GM19438 (cell line): ENCODE results near the gene GYS1.
"Not testable (repeated sequence)": the region's sequence is repeated elsewhere in the genome, so short reads cannot be mapped to it uniquely, and the experiment has no call there.

Experiments used
- ATAC-seq: cut with Tn5 transposase; IDR thresholded peaks from one replicate; pipeline ENCODE4 v1.9.1; 2021; ENCODE audit warnings: low read depth; ENCODE audit not compliant: unreplicated experiment

GYS1 gene

GRCh38 chr19:49018388-49019241 is 25.5 kb upstream of the GYS1 start:
- ATAC-seq: not testable (repeated sequence)

- no peak for ATAC-seq
These were observed 24.7 kb upstream of the GYS1 start for GRCh38 chr19:49017666-49018351.

GRCh38 chr19:49017041-49017665 is 24.0 kb upstream of the GYS1 start, which contains the start of gene LHB:
LHB (minus strand) TSS chr19:49017091; CDS start chr19:49017081, 10 bp downstream.
- ATAC-seq: no peak

- ATAC-seq: no peak
These were observed 23.1 kb upstream of the GYS1 start for GRCh38 chr19:49016067-49016839.

- no peak for ATAC-seq
These were observed 21.8 kb upstream of the GYS1 start for GRCh38 chr19:49014870-49015255.

- no peak for ATAC-seq
These were observed 21.2 kb upstream of the GYS1 start for GRCh38 chr19:49014123-49014869.

GRCh38 chr19:49011194-49011593 is 18.1 kb upstream of the GYS1 start:
- ATAC-seq: no peak

- no peak for ATAC-seq
These were observed 17.3 kb upstream of the GYS1 start for GRCh38 chr19:49010453-49010852.

- no peak for ATAC-seq
These were observed 16.7 kb upstream of the GYS1 start for GRCh38 chr19:49009828-49010227.

- no peak for ATAC-seq
These were observed 13.8 kb upstream of the GYS1 start for GRCh38 chr19:49006905-49007304.

GRCh38 chr19:49004964-49005614 is 12.0 kb upstream of the GYS1 start:
- ATAC-seq: no peak

GRCh38 chr19:49004133-49004532 is 11.0 kb upstream of the GYS1 start:
- ATAC-seq: no peak

GRCh38 chr19:48999481-49000325 is 6.6 kb upstream of the GYS1 start:
- ATAC-seq: no peak

- ATAC-seq: no peak
These were observed 4.9 kb upstream of the GYS1 start for GRCh38 chr19:48997972-48998371.

GRCh38 chr19:48994035-48994386 is 902 bp upstream of the GYS1 start:
- ATAC-seq: no peak

GRCh38 chr19:48992581-48993174 is 431 bp downstream of the GYS1 start:
- ATAC-seq: no peak

GRCh38 chr19:48991873-48992580 is 1.1 kb downstream of the GYS1 start:
- no peak for ATAC-seq
